Myocyte (in vitro differentiated cells): Measurements from ENCODE around the gene NR5A1. TPM values are rescaled to one million over a fixed set of nuclear protein-coding genes. Genes with fewer than 3 reads are reported as not detected.

Experiments used
- DNase-seq: peaks from one replicate; pipeline ENCODE4 v3.0.0-alpha.2; 2012; ENCODE audit warnings: low read depth
- polyA plus RNA-seq: library from polyadenylated mRNA; unstranded; fragments of >200 nt; gene quantifications from one replicate; pipeline ENCODE4 v1.2.1, GENCODE V29; 2012; ENCODE audit warnings: missing spikeins
- total RNA-seq: library from RNA; depleted of rRNA; stranded (reverse); fragments of >200 nt; gene quantifications from 2 replicates; pipeline ENCODE4 v1.2.3, GENCODE V29; 2014

Gene NR5A1
- total RNA-seq: not detected in 2 replicates
- polyA plus RNA-seq: not detected

DNA sequence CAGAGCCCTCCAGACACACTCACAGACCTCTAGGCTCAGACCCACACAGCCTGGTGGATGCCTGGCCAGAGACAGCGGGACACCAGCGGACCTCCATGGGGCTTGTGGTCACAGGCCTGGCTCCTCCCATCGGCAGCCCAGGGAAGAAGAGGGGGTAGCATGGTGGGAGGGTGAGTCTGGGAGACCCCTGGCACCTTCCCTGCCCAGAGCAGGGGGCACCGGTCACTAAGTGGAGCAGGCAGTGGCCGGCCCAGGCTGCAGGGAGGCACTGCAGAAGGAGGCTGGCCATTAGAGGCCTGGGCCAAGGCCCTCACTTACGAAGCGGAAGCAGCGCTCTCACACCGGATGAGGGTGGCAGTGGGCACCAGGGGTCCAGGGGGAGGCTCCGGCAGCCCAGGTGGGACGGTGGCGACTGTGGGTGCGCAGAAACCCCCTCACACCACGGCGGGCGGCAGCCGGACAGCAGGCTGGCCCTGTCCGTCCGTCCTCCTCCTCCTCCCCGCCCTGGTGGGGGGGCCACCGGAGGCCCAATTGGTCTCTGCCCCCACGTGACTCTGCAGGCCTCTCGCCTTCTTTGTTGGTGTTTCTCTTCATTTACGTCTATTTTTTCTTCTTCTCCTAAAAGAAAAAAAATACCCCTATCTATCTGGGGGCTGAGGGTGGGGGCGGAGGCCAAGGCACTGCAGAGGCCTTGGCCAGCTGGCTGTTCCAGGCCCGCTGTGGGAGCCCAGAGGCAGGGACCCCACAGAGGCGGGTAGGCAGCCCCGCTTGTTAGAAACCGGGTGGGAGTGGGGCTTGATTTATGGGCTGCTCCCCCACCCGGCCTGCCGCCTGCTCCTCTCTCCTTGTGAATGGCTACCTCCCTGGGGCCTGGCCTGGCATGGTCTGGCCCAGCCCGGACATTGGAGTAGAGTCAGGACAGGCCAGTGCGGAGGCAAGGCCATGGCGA lies at the start of gene NR5A1:
Gene NR5A1 (minus strand): TSS at position 469 of the 949 bp plus-strand sequence. CDS start 4,004 bp downstream, outside the sequence.
- DNase-seq: no peak

DNA sequence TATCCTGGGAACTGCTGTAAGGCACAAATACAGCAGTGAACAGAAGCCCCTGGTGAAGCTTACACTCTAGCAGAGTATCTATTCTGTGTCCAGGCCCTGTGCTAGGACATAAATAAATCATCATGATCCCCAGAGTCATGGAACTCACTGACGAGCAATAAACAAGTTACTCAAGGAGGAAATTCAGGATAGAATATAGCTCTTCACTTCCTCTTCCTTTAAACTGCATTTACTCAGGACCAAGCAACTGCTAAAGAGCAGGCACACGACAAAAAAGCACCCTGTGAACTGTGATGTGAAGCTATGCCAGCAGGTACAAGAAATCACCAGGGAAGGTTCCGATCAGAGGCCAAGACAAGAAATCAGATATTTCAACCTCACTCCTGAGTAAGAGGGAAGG lies 47.8 kb upstream of the NR5A1 start:
- DNase-seq: no peak

DNA sequence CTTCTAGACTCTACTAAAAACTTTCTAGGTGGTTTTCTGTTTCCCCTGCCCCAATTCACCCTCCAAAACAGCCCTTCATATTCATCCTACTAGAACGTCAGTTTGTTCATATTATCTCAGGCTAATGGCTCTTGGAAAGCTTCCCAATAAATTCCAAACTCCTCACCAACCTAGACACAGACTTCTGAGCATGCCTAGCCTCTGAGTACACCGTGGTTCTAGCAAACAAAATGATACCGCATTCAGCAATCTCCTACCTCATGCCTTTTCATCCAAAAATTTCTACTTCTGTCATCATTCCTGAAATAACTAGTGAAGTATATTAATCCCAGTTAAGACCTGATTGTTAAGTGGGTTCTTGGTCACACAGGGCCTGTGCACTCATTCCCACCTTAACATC lies 46.5 kb upstream of the NR5A1 start:
- peak; percentile 60 for DNase-seq

DNA sequence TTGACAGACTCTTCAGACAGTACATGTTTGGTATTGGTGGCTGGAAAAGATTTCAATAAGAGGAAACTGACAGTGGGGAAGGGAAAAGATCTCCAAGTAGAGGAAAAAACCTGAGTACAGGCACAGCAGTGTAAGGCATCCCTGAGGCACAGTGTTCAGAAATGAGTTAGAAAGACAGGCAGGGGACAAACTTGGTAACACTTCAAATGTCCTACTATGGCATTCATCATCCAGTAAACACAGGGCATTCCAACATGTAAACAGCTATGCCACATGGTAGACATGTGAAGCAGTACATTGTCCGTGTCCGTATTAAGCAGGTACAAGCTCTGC lies 45.0 kb upstream of the NR5A1 start:
- DNase-seq: no peak

DNA sequence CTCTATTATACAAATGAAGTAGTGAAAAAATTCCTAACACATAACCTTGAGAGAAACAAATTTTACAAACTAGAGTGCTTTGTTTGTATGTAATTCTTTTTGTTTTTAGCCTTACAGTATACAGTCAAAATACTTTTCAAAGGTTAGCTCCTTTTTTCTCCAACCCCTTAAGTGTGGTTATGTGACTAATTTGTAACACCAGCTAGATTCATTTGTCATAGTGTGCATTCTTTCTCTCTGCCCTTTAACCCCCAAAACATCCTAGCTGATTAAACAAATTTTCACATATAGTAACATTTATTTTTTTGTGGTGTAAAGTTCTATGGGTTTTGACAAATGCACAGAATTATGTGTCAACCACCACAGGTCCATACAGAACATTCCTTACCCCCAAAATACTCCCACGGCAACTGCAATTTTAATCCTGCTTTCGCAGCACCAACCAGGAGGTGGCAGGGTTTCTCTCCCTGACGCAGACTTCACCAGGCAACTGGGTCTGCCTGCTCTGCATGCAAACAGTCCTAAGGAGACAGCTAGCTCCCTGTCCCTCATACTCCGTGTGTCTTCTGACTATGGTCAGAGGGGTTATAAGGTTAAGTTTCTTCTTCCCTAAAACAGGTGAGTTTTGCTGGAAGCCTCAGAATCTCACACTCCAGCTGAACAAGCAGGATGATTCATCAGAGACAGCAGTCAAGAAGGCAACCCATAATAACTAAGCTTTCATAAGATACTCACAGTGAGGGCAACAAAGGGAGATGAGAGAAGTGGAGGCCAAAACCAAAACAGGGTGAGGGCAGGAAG lies 44.5 kb upstream of the NR5A1 start:
- peak; percentile 75 for DNase-seq

DNA sequence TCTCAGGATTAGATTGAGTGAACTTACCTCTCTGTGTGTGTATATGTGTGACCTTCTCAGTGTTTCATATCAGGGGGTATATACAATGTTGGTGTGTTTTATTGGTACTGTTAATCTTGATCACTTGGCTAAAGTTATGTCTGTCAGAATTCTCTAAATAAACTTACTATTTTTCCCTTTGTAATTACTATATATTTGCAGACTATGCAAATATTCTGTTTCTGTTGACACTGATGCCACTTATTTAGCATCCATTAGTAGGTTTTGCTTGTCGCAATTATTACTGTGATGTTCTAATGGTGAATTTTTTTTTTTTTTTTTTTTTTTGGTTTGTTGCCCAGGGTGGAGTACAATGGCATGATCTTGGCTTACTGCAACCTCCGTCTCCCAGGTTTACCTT lies 42.9 kb upstream of the NR5A1 start:
- DNase-seq: no peak

DNA sequence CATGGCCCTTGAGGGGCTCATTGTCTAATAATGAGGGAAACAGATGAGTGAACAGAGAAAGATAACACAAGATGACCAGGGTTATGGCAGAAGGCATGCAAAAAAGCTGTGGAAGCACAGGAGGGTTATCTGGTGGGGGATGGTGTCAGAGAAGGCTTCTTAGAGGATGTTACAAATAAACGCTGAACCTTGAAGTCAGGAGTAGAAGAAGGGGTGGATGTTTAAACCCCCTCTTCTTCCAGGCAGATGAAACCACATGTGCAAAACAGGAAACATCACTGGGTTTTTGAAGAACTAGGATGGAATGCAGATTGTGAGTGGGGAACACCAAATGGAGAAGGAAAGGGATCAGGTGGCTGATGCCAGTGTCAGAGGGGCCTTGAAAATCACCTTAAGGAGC lies 41.8 kb upstream of the NR5A1 start:
- DNase-seq: no peak

DNA sequence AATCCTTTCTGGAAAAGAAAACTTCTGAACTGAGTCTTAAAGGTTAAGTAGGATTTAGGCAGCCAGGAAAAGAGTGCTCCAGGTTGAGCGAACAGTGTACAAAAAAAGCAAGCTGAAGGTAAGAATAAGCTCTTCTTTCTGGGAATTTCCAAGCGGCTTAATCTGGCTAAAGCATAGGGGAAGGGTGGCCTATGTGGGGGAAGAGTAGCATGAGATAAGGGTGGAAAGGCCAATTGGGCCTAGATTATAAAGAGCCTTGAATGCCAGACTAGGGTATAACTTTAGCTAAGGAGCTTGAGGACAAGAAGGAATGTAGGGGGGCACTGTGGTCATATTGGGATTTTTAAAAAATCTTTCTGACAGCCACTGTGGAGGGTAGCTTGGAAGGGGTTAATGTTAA lies 37.3 kb upstream of the NR5A1 start:
- no peak for DNase-seq

DNA sequence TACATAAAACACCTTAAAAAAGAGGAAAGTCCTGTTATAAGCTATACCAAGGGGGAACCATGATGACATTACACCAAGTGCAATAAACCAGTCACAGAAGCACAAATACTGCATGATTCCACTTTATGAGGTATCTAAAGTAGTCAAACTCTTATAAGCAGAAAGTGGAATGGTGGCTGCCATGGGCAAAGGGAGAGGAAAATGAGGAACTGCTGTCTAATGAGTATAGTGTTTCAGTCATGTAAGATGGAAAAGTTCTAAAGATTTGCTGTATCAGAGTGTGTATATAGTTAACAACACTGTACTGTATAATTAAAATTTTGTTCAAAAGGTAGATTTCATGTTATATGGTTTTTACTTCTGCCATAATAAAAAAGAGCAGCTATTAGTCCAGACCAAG lies 34.6 kb upstream of the NR5A1 start:
- no peak for DNase-seq

DNA sequence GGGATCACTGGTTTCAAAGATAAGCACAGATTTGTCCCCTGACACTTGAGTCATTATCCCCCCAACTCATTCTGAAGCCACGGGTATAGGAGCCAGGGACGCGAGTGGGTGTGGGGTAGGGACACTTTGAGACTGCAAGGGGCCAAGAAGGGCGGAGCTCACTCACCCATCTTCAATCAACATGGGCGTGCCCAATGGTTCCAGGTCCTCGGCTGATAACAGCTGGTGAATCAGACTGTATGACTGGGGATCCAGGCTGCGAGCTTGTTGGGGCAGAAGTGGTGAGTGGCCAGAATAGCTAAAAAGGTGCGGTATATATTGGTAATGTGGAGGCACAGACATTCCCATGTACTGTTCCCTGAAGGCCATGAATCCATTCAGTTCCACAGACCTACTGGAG lies 30.7 kb upstream of the NR5A1 start:
- no peak for DNase-seq

DNA sequence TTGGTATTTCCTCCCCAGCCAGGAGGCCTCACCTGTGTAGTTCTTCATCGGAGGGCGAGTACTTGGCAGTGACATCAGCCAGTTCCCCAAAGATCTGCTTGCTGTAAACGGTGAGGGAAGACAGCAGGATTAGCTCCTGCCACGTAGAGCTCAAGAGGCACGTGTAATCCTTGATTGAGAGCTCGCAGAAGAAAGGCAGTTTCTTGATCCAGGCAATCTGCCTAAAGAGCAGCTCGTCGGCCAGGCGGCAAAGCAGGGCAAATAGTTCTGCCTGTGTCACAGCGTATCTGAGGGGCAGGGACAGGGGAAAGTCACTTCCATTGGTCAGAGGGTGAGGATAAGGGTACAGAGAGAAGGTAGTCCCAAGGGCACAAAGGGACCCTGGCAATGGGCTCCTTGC lies 28.6 kb upstream of the NR5A1 start:
- DNase-seq: no peak

DNA sequence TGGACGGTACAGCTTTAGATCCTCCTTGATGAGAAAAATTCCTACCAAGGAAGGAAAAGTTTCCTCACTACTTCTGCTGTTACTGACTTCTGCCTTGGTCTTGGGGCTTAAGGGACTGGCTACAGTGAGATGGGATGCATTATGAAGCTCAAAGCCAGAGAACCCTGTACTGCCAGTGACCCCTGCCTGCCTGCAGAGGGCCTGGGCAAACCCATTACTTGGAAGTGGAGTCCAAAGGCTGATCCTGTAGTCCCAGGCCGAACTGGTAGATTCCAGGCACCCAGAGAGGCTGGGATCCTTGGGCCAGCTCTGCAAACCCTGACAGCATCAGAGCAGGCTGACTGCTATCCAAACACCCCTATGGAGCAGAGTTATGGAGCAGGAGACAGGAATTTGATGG lies 25.7 kb upstream of the NR5A1 start:
- no peak for DNase-seq

DNA sequence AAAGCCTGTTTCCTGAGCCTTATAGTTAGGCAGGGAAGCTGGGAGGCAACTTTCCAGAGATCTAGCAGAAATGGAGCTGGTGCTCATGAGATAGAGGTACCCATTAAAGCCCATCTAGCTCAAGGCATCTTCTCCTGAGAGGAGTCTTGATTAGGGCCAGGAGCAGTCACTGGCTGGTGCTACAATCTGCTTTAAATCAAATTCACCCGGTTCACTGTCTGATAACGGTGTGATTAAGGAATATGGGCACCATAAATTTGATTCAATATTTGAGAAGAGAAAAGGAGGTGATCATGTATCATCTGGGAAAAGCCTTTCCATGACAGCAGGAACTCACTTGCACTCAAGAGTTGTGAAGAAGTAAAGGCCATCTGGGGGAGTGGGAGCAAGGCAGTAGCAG lies 23.9 kb upstream of the NR5A1 start:
- no peak for DNase-seq

DNA sequence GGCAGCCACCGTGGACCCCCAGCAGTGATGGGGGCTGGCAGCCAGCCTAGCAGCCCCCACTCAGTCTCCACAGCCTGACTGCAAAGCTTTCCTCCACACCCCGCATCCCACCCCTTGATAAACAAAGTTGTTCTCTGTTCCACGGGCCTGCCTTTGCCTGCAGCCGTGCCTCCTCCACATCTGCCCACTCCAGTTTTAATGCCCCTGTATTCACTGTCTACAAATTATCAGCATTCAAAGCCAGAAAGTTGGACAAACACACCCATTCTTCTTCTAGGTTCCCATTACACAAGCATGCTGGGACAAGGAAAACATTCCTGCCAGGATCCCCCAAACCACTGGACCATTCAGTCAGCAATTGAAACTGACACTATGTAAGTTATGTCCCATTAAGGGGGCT lies 23.0 kb upstream of the NR5A1 start:
- no peak for DNase-seq

DNA sequence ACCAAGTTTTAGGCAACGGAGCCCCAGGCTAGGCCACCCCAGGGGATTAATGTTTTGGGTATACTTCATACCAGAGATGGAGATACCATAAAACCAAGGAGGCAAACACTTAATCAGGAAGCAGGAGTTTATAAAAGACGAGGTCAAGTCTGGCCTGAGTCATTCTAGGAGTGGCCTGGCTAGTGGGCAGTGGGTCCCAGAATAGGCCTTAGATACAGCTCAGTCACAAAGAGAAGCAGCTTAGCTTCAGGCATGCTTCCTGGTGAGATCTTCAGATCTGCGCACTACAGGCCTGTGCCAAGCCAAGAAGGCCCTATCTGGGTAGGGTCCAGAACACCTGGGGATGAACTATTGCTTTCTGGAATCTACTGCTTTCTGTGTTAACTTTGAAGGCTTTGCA lies 20.6 kb upstream of the NR5A1 start:
- DNase-seq: peak; percentile 75

DNA sequence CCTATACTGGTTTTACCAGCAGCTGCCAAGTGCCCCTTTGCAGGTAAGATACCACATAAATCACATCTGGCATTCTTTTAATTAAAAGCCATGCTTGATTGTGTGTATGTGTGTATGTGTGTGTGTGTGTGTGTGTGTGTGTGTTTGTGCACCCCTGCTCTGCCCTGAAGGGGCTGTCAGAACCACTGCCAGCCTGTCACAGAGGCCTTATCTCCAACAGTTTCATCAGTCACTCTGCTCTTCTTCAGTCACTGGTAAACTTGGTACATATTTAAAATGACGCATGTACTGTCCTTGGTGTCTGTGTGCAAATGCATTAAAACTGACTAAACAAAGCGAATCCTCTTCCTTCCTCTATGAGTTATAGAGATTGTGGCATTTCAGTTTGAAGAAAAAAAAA lies 19.0 kb upstream of the NR5A1 start:
- DNase-seq: no peak

DNA sequence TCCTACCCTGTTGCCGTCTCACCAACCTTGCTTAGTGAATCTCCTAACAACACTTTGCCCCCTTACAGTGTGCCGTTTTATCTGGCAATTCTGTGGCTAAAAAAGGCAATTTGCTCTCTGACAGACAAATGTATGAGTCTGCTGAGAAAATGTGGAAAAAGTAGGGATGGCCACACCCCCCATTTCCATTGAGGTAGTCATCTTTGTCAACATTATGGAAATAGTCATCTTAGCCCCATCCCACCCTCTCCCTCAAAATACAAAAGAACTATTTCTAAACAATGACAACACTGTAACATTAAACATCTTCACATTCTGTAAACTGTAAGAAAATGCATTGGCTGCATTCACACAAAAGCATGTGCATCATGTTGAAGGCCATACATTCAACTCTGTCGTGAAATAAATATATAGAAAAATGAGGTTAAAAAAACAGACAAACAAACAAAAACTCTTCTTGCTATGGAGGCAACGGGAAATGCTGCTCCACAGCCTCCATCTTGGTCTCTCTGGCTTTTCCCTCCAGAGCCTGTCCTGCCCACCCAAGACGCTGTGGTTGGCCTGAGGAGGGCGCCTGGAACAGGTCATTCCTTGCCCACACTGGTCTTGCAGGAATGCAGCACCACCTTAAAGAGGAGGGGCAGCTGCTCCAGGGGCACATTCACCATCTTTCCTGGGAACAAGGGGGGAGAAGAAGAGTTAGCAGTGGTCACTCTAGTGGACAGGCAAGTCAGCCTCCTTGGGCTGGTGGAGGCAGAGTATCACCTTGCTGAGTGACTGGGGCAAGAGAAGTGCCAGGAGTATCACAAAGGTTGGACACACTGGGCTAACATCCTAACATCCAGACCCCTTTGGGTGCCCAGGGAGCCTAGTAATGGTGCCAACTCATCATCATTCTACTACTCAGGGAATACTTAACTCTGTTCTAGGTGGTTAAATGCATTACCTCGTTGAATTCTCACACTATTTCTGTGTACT lies 15.2 kb upstream of the NR5A1 start:
- no peak for DNase-seq

DNA sequence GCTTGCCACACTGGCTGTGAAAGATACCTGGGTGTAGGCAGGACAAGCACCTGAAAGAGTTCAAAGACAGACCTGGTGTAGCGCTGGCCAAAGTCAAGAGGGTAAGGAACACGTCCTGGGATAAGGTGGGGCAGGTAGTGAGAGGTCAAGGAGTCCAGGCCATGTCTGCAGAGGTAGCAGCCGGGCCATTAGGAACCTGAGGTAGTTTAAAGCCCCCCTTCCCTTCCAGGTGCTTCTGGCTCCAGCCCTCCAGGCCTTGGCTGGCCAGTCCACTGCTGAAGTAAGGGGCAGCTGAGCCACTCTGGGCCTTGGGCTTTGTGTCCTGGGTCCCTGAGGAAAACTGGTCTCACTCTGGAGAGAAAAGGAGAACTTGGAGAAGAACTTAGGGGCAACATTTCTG lies 13.9 kb upstream of the NR5A1 start:
- no peak for DNase-seq

DNA sequence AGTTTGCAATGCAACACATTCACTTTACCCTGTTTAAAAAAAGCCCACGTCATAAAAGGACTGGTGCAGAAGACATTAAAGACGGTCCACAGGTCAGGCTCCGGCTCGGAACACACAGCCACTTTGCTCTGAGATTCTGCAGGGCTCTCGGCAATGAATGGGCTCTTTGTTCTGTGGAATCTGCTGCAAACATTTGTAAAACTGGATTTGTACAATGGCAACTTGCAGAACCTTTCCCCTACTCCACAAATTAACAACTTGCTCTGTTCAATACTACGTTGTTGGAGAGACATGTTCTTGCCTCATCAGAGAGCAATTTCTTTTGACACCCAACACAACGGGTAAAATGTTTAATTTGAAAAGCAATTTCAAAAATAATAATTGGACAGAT lies 13.0 kb upstream of the NR5A1 start:
- DNase-seq: no peak

DNA sequence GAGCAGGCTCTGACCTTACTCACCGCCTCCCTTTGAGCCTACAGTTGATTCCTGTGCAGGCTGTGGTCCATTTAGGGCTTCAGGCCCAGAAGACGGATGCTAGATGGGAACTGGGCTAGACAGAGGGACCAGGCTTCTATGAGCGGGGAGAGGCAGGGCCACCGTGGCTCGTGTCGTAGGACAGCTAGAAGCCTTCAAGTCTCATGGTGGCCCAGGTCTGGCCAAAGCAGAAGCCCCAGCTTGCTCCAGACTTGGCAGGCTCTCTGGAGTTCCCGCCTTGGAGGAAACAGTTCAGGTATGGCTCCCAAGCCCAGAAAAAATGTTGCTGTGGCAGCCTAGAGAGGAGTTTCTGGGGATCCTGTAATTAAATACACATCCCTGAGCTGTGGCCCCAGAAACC lies 10.9 kb upstream of the NR5A1 start:
- DNase-seq: no peak

DNA sequence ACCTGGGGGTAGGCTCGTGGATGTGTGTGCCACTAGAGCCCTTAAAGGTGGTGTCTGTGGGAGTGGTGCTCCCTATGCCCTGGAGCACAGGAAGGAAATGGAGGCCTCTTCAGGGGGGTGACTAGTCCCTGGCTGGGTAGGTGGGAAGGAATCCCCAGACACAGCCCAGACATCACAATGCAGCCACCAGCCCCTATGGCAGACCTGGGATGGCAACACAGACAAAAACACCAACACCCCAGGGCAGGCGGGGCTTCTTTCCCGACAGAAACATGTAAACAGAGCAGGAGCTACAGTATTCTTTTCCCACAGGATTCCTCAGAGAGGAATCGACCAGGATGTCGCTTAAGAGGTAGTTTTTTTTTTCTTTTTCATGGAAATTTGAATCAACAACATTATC lies 10.4 kb upstream of the NR5A1 start:
- DNase-seq: no peak
